ENCODE results near the gene ROBO2.

The ROBO2 gene

DNA sequence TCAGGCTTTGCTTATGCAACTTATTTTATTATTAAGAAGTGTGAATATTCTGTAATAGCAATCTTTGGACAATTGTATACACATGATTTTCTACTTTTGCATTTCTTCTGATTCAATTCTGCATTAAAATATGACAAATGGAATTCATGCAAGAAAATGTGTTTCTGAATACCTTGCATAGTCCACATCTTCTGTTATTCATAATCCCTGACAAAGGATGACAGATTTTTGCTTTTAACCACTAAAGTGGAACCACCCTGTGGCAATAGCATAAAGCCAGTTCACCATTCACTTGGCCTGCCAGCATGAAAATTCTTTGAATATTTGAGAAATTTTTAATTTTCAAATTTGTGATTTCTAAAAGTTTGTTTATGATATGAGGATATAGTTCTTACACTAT, 397.0 kb downstream of the ROBO2 start:
- ChIA-PET CTCF (no interaction called here), POLR2A (no interaction called here)
- DNase-seq (ENCODE audit: extremely low spot score): no peak
- no peak for TF ChIP-seq ELF4 (IDR thresholded peaks at IDR 0.05)
- TF ChIP-seq TARDBP (IDR thresholded peaks at IDR 0.05): no peak
- no peak for TF ChIP-seq PKNOX1 (IDR thresholded peaks at IDR 0.05)
- TF ChIP-seq SUZ12 (IDR thresholded peaks at IDR 0.05): no peak
- TF ChIP-seq HDGF (IDR thresholded peaks at IDR 0.05; ENCODE audit: borderline replicate concordance): no peak

DNA sequence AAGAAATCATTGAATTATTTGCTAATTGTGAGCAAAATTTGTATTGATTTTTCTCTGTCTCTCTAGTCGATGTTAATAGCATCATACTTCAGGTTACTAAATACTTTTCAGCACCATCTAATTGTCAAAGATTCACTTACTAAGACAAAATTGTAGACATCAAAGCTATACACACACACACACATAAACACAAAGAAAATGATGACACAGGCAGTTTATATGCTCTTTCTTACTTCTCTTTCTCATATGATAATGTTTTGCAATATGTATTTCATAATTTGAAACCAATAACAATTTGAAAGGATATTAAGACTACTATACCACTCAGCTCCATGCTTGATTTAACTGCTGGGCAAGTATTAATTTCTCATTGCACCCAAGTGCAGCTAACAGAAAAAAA, 406.2 kb downstream of the ROBO2 start:
- DNase-seq (ENCODE audit: extremely low spot score): no peak
- ChIA-PET CTCF (no interaction called here), POLR2A (no interaction called here)
- TF ChIP-seq FOXA1 (IDR thresholded peaks at IDR 0.05) (no peak), PKNOX1 (IDR thresholded peaks at IDR 0.05) (no peak), NFRKB (IDR thresholded peaks at IDR 0.05) (no peak), LEF1 (IDR thresholded peaks at IDR 0.05; ENCODE audit: borderline replicate concordance) (no peak), CTBP1 (IDR thresholded peaks at IDR 0.05; ENCODE audit: borderline replicate concordance) (no peak), SUZ12 (IDR thresholded peaks at IDR 0.05) (no peak), BHLHE40 (IDR thresholded peaks at IDR 0.05; ENCODE audit: borderline replicate concordance) (no peak), ZNF384 (IDR thresholded peaks at IDR 0.05) (no peak), FOXK2 (IDR thresholded peaks at IDR 0.05) (no peak), HDGF (IDR thresholded peaks at IDR 0.05; ENCODE audit: borderline replicate concordance) (no peak)

- POLR2A ChIA-PET: no interaction called here
- DNase-seq (ENCODE audit: extremely low spot score): no peak
- no peak for TF ChIP-seq FOXK2 (IDR thresholded peaks at IDR 0.05)
- TF ChIP-seq PKNOX1 (IDR thresholded peaks at IDR 0.05): no peak
- TF ChIP-seq TARDBP (IDR thresholded peaks at IDR 0.05): no peak
- TF ChIP-seq HDGF (IDR thresholded peaks at IDR 0.05; ENCODE audit: borderline replicate concordance): no peak
- no peak for TF ChIP-seq ELF4 (IDR thresholded peaks at IDR 0.05)
- no peak for TF ChIP-seq SUZ12 (IDR thresholded peaks at IDR 0.05)
- TF ChIP-seq FOXM1 (IDR thresholded peaks at IDR 0.05; ENCODE audit: borderline replicate concordance): no peak
- TF ChIP-seq BHLHE40 (IDR thresholded peaks at IDR 0.05; ENCODE audit: borderline replicate concordance): no peak
- TF ChIP-seq CTBP1 (IDR thresholded peaks at IDR 0.05; ENCODE audit: borderline replicate concordance): no peak
- no peak for TF ChIP-seq ARNT (IDR thresholded peaks at IDR 0.05)
- no peak for TF ChIP-seq SP1 (IDR thresholded peaks at IDR 0.05)
- TF ChIP-seq NFRKB (IDR thresholded peaks at IDR 0.05): no peak
- no peak for TF ChIP-seq ZNF384 (IDR thresholded peaks at IDR 0.05)
- CTCF ChIA-PET: no interaction called here
These were observed 406.9 kb downstream of the ROBO2 start for GRCh38 chr3:77446761-77447160.

DNA sequence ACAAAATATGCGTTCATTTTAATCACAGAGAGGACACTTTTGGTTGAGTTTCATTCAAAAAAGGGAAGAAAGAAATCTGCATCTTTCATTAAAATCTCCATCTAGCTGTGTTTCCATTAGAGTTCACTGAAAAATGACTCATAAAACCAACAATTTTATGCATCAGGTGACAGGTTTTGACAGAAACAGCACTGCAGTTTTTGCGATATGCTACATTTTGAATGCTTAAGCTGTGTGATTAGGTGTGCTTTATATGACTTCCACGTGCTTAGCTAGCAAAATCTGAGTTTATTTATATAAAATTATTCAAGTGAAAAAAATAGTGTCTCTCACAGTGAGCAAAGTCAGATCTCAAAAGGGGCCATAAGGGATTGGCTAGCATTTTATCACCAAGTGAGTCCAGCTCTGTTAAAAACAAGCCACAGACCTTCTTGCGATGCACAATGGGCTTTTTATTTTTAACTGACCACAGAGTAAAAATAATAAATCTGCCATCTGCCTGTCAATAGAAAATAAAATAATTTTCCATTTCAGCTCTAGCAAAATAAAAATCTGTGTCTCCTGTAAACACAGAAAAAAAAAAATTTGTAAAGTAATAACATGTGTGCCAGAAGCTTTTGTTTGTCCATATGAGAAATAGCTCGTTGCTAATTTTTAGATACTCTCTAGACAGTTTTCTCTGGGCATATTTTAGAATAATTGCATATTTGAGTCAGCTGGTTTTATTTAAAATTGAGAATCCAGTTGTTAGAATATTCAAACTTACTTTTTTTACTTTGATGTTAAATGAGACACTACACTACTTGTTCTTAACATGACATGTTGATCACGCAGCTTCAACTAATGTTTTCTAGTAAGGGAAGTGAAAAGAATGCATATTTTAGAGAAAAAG, 409.8 kb downstream of the ROBO2 start:
- DNase-seq (ENCODE audit: extremely low spot score): no peak
- TF ChIP-seq HDGF (IDR thresholded peaks at IDR 0.05; ENCODE audit: borderline replicate concordance) (no peak), ARNT (IDR thresholded peaks at IDR 0.05) (no peak), NFRKB (IDR thresholded peaks at IDR 0.05) (no peak), PKNOX1 (IDR thresholded peaks at IDR 0.05) (no peak), LEF1 (IDR thresholded peaks at IDR 0.05; ENCODE audit: borderline replicate concordance) (no peak), SUZ12 (IDR thresholded peaks at IDR 0.05) (no peak), FOXM1 (IDR thresholded peaks at IDR 0.05; ENCODE audit: borderline replicate concordance) (no peak), FOXK2 (IDR thresholded peaks at IDR 0.05) (no peak), TARDBP (IDR thresholded peaks at IDR 0.05) (no peak), L3MBTL2 (conservative IDR thresholded peaks at IDR 0.05) (no peak)
- ChIA-PET POLR2A (no interaction called here), CTCF (no interaction called here)

GRCh38 chr3:77456431-77456830, 416.5 kb downstream of the ROBO2 start:
- TF ChIP-seq ARNT (IDR thresholded peaks at IDR 0.05) (no peak), FOXA1 (IDR thresholded peaks at IDR 0.05) (no peak), BHLHE40 (IDR thresholded peaks at IDR 0.05; ENCODE audit: borderline replicate concordance) (no peak), SP1 (IDR thresholded peaks at IDR 0.05) (no peak), PKNOX1 (IDR thresholded peaks at IDR 0.05) (no peak), ZNF384 (IDR thresholded peaks at IDR 0.05) (no peak)
- ChIA-PET CTCF (no interaction called here), POLR2A (no interaction called here)
- no peak for DNase-seq (ENCODE audit: extremely low spot score)

- ChIA-PET POLR2A (no interaction called here), CTCF (no interaction called here)
- no peak for DNase-seq (ENCODE audit: extremely low spot score)
- TF ChIP-seq SUZ12 (IDR thresholded peaks at IDR 0.05): no peak
- no peak for TF ChIP-seq SP1 (IDR thresholded peaks at IDR 0.05)
- TF ChIP-seq PKNOX1 (IDR thresholded peaks at IDR 0.05): no peak
These were observed 417.0 kb downstream of the ROBO2 start for GRCh38 chr3:77456906-77457305.

Data from HEK293T (cell line).